PC-3 (cell line): ENCODE measurements around the gene IGSF21.

Experiments used
- EZH2 ChIP-seq: fragments of 300-600 bp; sonication (generic); IDR thresholded peaks from one replicate; pipeline ENCODE4 v1.6.1; 2017; ENCODE audit warnings: antibody characterized with exemption, mild to moderate bottlenecking, low read length; ENCODE audit not compliant: unreplicated experiment
- EZH2phosphoT487 ChIP-seq: fragments of 300-600 bp; sonication (generic); IDR thresholded peaks from 2 replicates; pipeline ENCODE4 v1.6.1; 2018; ENCODE audit warnings: mild to moderate bottlenecking, antibody characterized with exemption, low read length, borderline replicate concordance
- TF ChIP-seq, protein P1 (sequence below): fragments of 300-600 bp; sonication (generic); conservative IDR thresholded peaks from 2 replicates; pipeline ENCODE4 v1.5.1; 2017; ENCODE audit warnings: antibody characterized with exemption, low read depth, mild to moderate bottlenecking, low read length

GRCh38 chr1:18360251-18360650 is 252.7 kb downstream of the IGSF21 start:
- TF ChIP-seq, protein P1, sequence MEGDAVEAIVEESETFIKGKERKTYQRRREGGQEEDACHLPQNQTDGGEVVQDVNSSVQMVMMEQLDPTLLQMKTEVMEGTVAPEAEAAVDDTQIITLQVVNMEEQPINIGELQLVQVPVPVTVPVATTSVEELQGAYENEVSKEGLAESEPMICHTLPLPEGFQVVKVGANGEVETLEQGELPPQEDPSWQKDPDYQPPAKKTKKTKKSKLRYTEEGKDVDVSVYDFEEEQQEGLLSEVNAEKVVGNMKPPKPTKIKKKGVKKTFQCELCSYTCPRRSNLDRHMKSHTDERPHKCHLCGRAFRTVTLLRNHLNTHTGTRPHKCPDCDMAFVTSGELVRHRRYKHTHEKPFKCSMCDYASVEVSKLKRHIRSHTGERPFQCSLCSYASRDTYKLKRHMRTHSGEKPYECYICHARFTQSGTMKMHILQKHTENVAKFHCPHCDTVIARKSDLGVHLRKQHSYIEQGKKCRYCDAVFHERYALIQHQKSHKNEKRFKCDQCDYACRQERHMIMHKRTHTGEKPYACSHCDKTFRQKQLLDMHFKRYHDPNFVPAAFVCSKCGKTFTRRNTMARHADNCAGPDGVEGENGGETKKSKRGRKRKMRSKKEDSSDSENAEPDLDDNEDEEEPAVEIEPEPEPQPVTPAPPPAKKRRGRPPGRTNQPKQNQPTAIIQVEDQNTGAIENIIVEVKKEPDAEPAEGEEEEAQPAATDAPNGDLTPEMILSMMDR: peak; percentile 43
- no peak for TF ChIP-seq EZH2
- TF ChIP-seq EZH2phosphoT487: no peak
